ENCODE results near the gene CDH26.
A peak's percentile ranks its signal among the peaks of the same experiment; 100 is the strongest.

The CDH26 gene

DNA sequence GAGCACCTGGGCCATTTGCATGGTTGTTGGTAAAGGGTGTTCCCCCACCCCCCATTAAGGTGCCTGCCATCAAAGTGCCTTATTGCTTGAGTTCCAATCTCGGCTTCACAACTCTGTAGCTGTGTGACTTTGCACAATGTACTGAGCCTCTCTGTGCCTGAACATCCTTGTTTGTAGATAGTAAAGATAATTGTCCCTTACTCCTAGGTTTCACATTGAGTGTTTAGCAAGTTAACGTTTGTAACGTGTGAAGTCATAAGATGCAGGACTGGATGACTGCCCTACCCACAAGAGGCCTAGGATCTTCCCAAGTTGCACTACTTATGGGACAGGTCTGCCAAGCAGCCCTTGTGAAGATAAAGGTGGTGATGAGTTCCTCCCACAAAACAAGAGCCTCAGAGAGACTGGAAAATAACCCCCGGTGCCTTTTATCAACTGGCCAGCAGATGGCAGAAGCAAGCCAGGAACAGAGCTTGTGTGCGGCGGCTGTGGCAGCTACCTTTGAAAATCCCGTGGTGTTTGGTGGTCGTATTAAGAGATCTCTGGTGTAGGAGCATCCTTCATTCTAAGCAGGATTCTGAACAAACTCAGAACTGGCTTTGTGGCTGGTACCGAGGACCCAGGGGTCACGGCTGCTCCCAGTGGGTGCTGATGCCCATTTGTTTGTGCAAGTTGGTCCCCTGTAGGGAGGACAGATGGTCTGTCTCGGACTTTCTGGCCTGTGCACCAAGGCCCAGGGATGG, 99.1 kb downstream of the CDH26 start:
- intact Hi-C loops (cut with DNase I) = loop anchor here (2.0 to 10.0 kb wide), 3 partner anchors 112 to 308 kb away; partner anchors contain the start of genes FAM217B and PPP1R3D
- DNase-seq = peak; percentile 39 to 95 (median 74)

DNA sequence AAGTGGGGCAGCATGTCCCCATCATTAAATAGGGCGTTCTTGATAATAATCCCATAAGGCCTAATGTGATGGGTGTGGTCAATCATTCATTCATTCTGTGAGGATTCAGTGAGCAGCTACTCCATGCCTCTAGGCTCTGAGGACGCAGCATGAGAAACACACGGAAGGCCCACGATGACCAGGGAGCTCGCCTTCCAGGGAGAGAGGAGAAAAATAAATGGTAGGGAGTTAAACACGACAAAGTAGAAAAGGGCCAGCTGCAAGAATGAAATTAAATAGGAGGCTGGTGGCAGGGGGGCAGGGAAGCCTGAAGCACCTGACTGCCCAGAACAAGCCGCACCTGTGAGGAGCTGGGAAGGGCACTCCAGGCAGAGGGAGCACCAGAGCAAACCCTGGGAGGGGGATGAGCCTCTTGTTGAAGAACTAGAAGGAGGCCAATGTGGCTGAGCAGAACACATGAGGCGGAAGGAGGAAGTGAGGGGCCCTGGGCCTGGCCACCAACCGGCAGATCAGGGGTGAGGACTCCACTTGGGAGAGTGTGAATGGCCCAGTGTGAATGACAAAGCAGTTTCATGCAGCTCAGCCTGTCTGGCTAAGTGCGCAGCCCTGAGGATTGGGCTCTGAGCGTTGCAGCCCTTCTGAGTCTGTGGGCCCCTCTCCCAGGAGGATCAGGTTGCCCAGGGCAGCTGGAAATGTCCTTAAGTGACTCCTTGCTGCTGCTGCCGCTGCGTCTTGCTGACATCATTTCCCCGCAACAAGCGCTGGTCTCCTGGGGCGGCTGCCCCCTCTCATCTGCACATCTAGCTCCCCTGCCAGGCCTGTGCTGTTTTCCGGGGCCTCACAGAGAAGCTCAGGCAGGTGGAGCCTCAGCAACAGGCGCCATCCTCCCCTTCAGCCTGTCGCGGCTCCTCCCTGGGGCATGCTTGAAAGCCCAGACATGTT, 99.9 kb downstream of the CDH26 start:
- intact Hi-C loops (cut with DNase I) = loop anchor here (2.0 to 10.0 kb wide), 3 partner anchors 113 to 307 kb away; partner anchors contain the start of genes FAM217B and PPP1R3D
- peak in 2 of 10 donors; percentile 69 to 87 for DNase-seq

DNA sequence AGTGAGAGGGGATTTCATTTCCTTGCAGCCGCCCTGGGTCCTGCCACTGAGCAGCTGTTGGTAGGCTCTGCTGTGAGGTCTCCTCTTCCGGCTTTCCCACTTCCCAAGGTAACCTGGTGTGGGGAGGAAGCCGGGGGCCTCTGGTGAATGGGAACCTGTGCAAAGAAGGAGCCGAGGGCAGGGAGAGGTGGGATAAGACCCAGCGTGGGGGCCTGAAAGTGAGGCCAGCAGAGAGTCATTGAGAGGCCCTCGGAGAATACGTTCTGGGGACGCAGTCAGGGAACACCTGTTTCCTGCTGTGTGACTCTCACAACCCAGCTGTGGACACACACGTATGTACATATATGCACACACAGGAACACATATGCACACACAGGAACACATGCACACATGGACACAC, 100.7 kb downstream of the CDH26 start:
- DNase-seq = peak in 1 of 10 donors; percentile 55
- intact Hi-C loops (cut with DNase I) = loop anchor here (10.0 kb wide), 2 partner anchors 114 to 306 kb away; partner anchors contain the start of genes FAM217B and PPP1R3D

DNA sequence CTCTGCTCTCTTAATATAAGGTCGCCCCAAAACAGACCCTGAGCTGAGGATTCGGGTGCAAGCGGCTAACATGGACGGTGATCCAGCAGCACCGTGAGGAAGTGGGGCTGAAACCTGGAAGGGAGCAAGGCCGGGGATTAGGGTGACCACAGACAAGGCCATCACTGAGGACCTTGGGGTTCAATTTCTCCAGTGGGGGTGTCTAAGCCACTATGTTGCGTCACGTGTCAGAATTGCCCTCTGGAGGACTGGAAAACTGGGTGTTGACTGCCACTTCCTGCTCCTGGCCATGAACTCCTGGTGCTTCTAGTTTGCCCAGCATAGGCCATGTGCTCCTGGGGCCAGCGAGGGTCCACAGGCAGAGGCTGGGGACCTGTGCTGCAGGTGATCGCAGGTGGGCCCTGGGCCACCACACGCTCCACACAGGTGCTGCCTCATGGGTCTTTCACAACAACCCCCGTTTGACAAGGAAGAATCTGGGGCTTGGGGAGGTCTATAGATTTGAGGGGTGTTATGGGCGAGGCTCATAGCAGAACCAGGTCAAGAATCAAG, 101.9 kb downstream of the CDH26 start:
- intact Hi-C loops (cut with DNase I) = no loop called here
- DNase-seq = peak in 1 of 10 donors; percentile 51

DNA sequence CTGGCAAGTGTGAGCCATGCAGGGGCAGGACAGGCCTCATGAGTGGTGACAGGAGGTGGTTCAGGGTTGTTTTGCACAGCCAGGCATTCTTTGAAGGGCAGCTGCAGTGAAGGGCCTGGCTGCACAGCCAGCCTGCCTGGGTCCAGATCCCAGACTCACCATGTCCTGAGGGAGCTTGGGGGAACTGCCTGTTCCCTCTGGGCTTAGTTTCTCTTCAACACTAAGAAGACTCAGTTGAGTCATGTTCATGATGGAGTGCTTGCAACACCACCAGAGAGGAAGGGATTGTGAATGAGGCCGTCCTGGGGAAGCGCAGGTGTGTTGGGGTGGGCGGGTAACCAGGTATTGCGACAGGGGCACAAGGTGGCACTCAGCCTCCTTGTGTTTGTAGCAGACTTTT, 102.4 kb downstream of the CDH26 start:
- peak in 1 of 10 donors; percentile 27 for DNase-seq
- intact Hi-C loops (cut with DNase I) = no loop called here

DNA sequence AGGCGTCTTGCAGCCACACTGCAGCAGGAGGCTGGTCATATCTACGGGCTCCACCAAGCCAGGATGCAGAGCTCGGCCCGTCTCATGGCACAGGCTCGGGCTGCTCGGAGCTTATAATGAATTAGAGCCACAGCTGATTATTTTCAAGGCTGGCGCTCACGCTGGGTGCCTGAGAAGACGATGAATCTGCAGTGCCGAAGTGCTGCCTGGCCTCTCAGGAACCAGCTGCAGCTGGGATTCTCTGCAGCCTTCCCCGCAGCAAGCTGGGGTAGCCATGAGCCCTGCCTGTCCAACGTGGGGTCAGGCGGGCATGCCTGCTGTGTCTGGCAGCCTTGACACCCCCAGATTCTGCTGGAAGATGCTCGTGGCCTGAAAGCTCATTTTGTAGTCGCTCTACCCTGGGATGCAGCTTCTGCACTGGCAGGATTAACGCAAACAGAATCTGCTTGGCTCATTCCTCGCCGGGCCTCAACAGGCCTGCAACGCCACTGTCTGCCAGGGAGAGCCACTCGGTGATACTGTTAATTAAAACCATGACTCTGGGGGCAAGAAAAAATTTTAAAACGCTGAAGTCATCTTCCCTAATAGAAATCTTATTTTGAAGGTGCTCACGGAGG, 104.3 kb downstream of the CDH26 start:
- DNase-seq = peak in 9 of 10 donors; percentile 23 to 92 (median 52)

DNA sequence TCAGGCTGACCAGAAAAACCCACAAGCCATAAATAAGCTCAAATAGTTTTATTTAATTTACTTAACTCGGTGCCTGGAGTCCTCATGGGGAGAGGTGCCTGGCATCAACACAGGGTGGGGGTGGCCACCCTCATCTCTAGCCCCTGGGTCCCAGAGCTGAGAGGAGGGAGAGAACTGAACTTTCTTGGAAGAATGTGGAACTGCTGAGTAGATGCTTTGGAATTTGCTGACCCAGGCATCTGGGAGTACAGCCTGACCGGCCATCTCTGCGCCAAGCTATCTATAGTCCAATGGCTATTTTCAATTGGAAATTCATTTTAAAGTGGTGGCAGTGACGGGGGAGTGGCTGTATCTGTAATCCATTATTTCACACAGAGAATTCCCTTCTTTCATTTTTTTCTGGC, 104.8 kb downstream of the CDH26 start:
- intact Hi-C loops (cut with DNase I) = no loop called here
- peak in 1 of 10 donors; percentile 23 for DNase-seq

More for the DNA sequence above, 104.3 kb downstream of the CDH26 start:
- intact Hi-C loops (cut with DNase I) = no loop called here

DNA sequence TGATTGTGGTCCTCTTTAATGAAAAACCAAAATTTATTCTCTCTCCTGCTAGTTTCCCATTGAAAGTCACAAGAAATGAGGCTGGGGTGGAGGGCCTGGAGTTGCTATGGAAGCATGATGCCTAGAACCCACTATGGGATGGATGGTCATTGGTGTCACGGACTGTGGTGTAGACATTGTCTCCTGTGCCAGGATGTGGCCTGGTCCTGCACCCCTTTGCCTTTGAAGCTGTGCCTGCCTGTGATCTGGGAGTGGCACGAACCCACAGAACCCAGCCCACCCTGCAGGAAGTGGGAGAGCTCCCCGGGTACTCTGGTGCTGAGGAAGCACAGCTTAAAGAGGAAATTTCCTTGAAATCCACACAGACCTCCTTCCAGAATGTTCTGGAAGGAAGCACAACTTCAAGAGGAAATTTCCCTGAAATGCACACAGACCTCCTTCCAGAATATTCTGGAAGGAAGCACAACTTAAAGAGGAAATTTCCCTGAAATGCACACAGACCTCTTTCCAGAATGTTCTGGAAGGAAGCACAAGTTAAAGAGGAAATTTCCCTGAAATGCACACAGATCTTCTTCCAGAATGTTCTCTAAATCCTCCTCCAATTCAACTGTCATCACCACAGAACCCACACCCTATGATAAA, 105.6 kb downstream of the CDH26 start:
- intact Hi-C loops (cut with DNase I) = no loop called here
- no peak for DNase-seq

Data from posterior cingulate gyrus (tissue), 11 donors.